GM23338 (cell line): ENCODE measurements around the gene HGF. TPM values are rescaled to one million over a fixed set of nuclear protein-coding genes. Genes with fewer than 3 reads are reported as not detected.

ENCODE experiments used
- ATAC-seq: fragments of 200-7000 bp; cut with Tn5 transposase; 3 replicates; pipeline ENCODE4 v1.9.1; 2020
- DNase-seq: peaks from one replicate; pipeline ENCODE4 v3.0.0-alpha.2; 2015; ENCODE audit warnings: low spot score
- H2AFZ ChIP-seq: fragments of 200-600 bp; sonication (generic); 2 replicates; pipeline ENCODE4 v1.8.0; 2016; ENCODE audit warnings: antibody characterized with exemption, mild to moderate bottlenecking, moderate library complexity
- H3F3A ChIP-seq: fragments of 200-600 bp; sonication (generic); replicated peaks from 2 replicates; pipeline ENCODE4 v1.8.0; 2017; ENCODE audit warnings: antibody characterized with exemption, mixed run types, low read depth
- H3K27ac ChIP-seq: fragments of 200-600 bp; sonication (generic); 2 replicates; pipeline ENCODE4 v1.6.1; 2016; ENCODE audit warnings: low read depth
- H3K27me3 ChIP-seq: fragments of 200-600 bp; sonication (generic); 2 replicates; pipeline ENCODE4 v1.8.0; 2016; ENCODE audit warnings: mild to moderate bottlenecking, mixed run types, moderate library complexity; ENCODE audit not compliant: insufficient read depth
- H3K36me3 ChIP-seq: fragments of 200-600 bp; sonication (generic); 2 replicates; pipeline ENCODE4 v1.8.0; 2016; ENCODE audit warnings: mild to moderate bottlenecking; ENCODE audit not compliant: insufficient read depth
- H3K4me1 ChIP-seq: fragments of 200-600 bp; sonication (generic); 2 replicates; pipeline ENCODE4 v1.8.0; 2016; ENCODE audit warnings: mild to moderate bottlenecking, moderate library complexity; ENCODE audit not compliant: insufficient read depth
- H3K4me2 ChIP-seq: fragments of 200-600 bp; sonication (generic); 2 replicates; pipeline ENCODE4 v1.7.1; 2017; ENCODE audit warnings: mixed run types
- H3K4me3 ChIP-seq: fragments of 200-600 bp; sonication (generic); 2 replicates; pipeline ENCODE4 v1.6.1; 2016; ENCODE audit warnings: mixed run types
- H3K79me2 ChIP-seq: fragments of 200-600 bp; sonication (generic); replicated peaks from 2 replicates; pipeline ENCODE4 v1.8.0; 2017; ENCODE audit warnings: mild to moderate bottlenecking; ENCODE audit not compliant: insufficient read depth
- H3K9me2 ChIP-seq: fragments of 200-600 bp; sonication (generic); 2 replicates; pipeline ENCODE4 v1.8.0; 2017; ENCODE audit not compliant: insufficient read depth
- H4K20me1 ChIP-seq: fragments of 200-600 bp; sonication (generic); replicated peaks from 2 replicates; pipeline ENCODE4 v1.8.0; 2017; ENCODE audit warnings: mild to moderate bottlenecking; ENCODE audit not compliant: insufficient read depth
- H3K27ac Mint-ChIP-seq: 2 replicates; pipeline ENCODE4 v1.8.0; 2020; ENCODE audit warnings: inconsistent platforms, mild to moderate bottlenecking, moderate library complexity, mixed read lengths
- H3K27me3 Mint-ChIP-seq: 3 replicates; pipeline ENCODE4 v1.8.0; 2022; ENCODE audit warnings: low read depth, mild to moderate bottlenecking, moderate library complexity, mixed read lengths, inconsistent platforms; ENCODE audit not compliant: insufficient read depth, poor library complexity
- H3K36me3 Mint-ChIP-seq: 3 replicates; pipeline ENCODE4 v1.8.0; 2021; ENCODE audit warnings: low read depth, mild to moderate bottlenecking, inconsistent platforms, moderate library complexity, mixed read lengths
- H3K4me1 Mint-ChIP-seq: 3 replicates; pipeline ENCODE4 v1.8.0; 2020; ENCODE audit warnings: mild to moderate bottlenecking, inconsistent platforms, mixed read lengths
- H3K4me3 Mint-ChIP-seq: 3 replicates; pipeline ENCODE4 v1.8.0; 2021; ENCODE audit warnings: moderate library complexity, mild to moderate bottlenecking, inconsistent platforms, mixed read lengths
- H3K9me3 Mint-ChIP-seq: 3 replicates; pipeline ENCODE4 v1.8.0; 2020; ENCODE audit warnings: moderate library complexity, mild to moderate bottlenecking, inconsistent platforms, mixed read lengths
- CREB1 ChIP-seq: fragments of 250-450 bp; sonication (Bioruptor Pico); IDR thresholded peaks from 2 replicates; pipeline ENCODE4 v1.5.0; 2020; ENCODE audit warnings: low read depth, mild to moderate bottlenecking, moderate library complexity
- ETS1 ChIP-seq: IDR thresholded peaks from 2 replicates; pipeline ENCODE4 v1.6.1; 2016; ENCODE audit warnings: antibody characterized with exemption
- EZH2 ChIP-seq: fragments of 200-600 bp; sonication (generic); IDR thresholded peaks from one replicate; pipeline ENCODE4 v1.8.0; 2017; ENCODE audit warnings: antibody characterized with exemption, mild to moderate bottlenecking, low read depth; ENCODE audit not compliant: unreplicated experiment
- EZH2phosphoT487 ChIP-seq: fragments of 200-600 bp; sonication (generic); IDR thresholded peaks from one replicate; pipeline ENCODE4 v1.8.1; 2018; ENCODE audit warnings: antibody characterized with exemption; ENCODE audit not compliant: unreplicated experiment
- NANOG ChIP-seq: IDR thresholded peaks from 2 replicates; pipeline ENCODE4 v1.6.1; 2016; ENCODE audit warnings: antibody characterized with exemption, borderline replicate concordance
- ZNF114 ChIP-seq: fragments of 250-450 bp; sonication (Bioruptor Pico); IDR thresholded peaks from 2 replicates; pipeline ENCODE4 v1.5.0; 2020; ENCODE audit warnings: mild to moderate bottlenecking, moderate library complexity
- ZNF331 ChIP-seq: fragments of 250-450 bp; sonication (Bioruptor Pico); IDR thresholded peaks from 2 replicates; pipeline ENCODE4 v1.5.0; 2020; ENCODE audit warnings: low read depth, mild to moderate bottlenecking, moderate library complexity
- ZNF462 ChIP-seq: fragments of 250-450 bp; sonication (Bioruptor Pico); IDR thresholded peaks from 2 replicates; pipeline ENCODE4 v1.5.0; 2020; ENCODE audit warnings: mild to moderate bottlenecking, moderate library complexity
- polyA plus RNA-seq: library from polyadenylated mRNA; unstranded; fragments of >200 nt; fragmentation: Nextera tagmentation; extraction: Ambion mirVana; gene quantifications from 2 replicates; pipeline ENCODE4 v1.2.1, GENCODE V29; 2016
- total RNA-seq: library from RNA; depleted of rRNA; stranded (reverse); fragments of >200 nt; shearing (Covaris generic); gene quantifications from 2 replicates; pipeline ENCODE4 v1.2.3, GENCODE V29; 2014

Gene HGF
- total and polyA plus RNA-seq, 2 experiments from 2014 or later: 0.24 to 1.1 TPM

GRCh38 chr7:81780914-81781693 lies 11.3 kb upstream of the HGF start (continued):
- TF ChIP-seq ZNF462 (CRISPR knock-in tag): no peak

GRCh38 chr7:81779706-81780105 lies 9.9 kb upstream of the HGF start:
- no peaks in the 10 kb centered on the region for H3K79me2 ChIP-seq
- no peak overlapping the region for H2AFZ ChIP-seq
- no peak overlapping the region for H3K27ac ChIP-seq
- H3K27me3 ChIP-seq: no peaks in the 10 kb centered on the region
- H3K9me2 ChIP-seq: no peaks in the 10 kb centered on the region
- H3K4me1 ChIP-seq: no peaks in the 10 kb centered on the region
- H3K4me3 ChIP-seq: no peak overlapping the region
- no peaks in the 10 kb centered on the region for H3F3A ChIP-seq
- H3K4me1 Mint-ChIP-seq: peaks cover 6% of the 10 kb centered on the region; the same call in 1 of the 3 replicates
- H3K27ac Mint-ChIP-seq: no peak overlapping the region
- H3K36me3 ChIP-seq: no peaks in the 10 kb centered on the region
- ATAC-seq (no peak), DNase-seq (no peak)
- H3K27me3 Mint-ChIP-seq: peaks cover 2% of the 10 kb centered on the region
- H3K4me3 Mint-ChIP-seq: no peak overlapping the region
- no peaks in the 10 kb centered on the region for H3K9me3 Mint-ChIP-seq
- no peaks in the 10 kb centered on the region for H4K20me1 ChIP-seq
- H3K36me3 Mint-ChIP-seq: no peaks in the 10 kb centered on the region
- no peak overlapping the region for H3K4me2 ChIP-seq
- TF ChIP-seq ZNF114 (CRISPR knock-in tag) (no peak), EZH2phosphoT487 (no peak), ZNF462 (CRISPR knock-in tag) (no peak), ETS1 (no peak), EZH2 (no peak), ZNF331 (CRISPR knock-in tag) (no peak), CREB1 (CRISPR knock-in tag) (no peak), NANOG (no peak)
